ENCODE measurements around the gene COX17. TPM values are rescaled to one million over a fixed set of nuclear protein-coding genes. Genes with fewer than 3 reads are reported as not detected.
A peak's percentile ranks its signal among the peaks of the same experiment; 100 is the strongest.

Gene COX17
- total and polyA plus RNA-seq, 2 donors: 20.6 to 86.6 TPM

- 68% methylated on average over 8 of the region's 8 CpGs for whole genome bisulfite sequencing
- DNase-seq (ENCODE audit: extremely low spot score): no peak
- H3K4me3 ChIP-seq (ENCODE audit: low read depth, low read length): no peak overlapping the region
Observed at GRCh38 chr3:119630128-119630879, 46.9 kb downstream of the COX17 start.

GRCh38 chr3:119628816-119629445 lies 48.3 kb downstream of the COX17 start:
- no peak overlapping the region for H3K27ac ChIP-seq (ENCODE audit: low read depth)
- no peaks in the 10 kb centered on the region for H3K4me1 ChIP-seq (ENCODE audit: insufficient read depth)
- no peak for DNase-seq (ENCODE audit: extremely low spot score)
- no peak overlapping the region for H3K4me3 ChIP-seq (ENCODE audit: low read depth, low read length)
- no peaks in the 10 kb centered on the region for H3K36me3 ChIP-seq (ENCODE audit: insufficient read depth)
- WGBS: 53% methylated on average over 1 of the region's 1 CpG

More at GRCh38 chr3:119630128-119630879, 46.9 kb downstream of the COX17 start:
- H3K36me3 ChIP-seq (ENCODE audit: insufficient read depth): no peaks in the 10 kb centered on the region
- H3K27ac ChIP-seq (ENCODE audit: low read depth): peak overlapping the region; percentile 0
- no peaks in the 10 kb centered on the region for H3K4me1 ChIP-seq (ENCODE audit: insufficient read depth)

DNA sequence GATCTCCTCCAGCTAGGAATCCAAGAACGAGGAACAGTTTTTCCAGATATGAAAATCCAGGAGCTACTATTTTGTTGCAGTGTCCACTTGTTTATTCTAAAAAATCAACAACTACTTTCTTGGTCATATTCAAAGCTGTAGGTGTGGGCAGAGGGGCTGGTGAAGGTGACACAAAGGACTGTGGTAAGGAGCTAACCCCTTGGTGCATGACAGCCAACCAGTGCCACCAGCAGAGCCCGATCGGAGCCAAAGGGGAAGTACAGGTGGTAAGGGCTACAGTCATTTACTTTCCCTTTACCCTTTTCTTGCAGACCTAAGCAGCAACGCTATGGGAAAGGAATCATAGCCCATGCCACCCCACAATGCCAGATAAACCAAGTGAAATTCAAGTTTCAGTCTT lies 48.8 kb downstream of the COX17 start:
- no peak for DNase-seq (ENCODE audit: extremely low spot score)
- 84% methylated on average over 4 of the region's 4 CpGs for WGBS
- no peak overlapping the region for H3K4me3 ChIP-seq (ENCODE audit: low read depth, low read length)
- H3K36me3 ChIP-seq (ENCODE audit: insufficient read depth): no peaks in the 10 kb centered on the region
- no peaks in the 10 kb centered on the region for H3K4me1 ChIP-seq (ENCODE audit: insufficient read depth)
- H3K27ac ChIP-seq (ENCODE audit: low read depth): no peak overlapping the region

DNA sequence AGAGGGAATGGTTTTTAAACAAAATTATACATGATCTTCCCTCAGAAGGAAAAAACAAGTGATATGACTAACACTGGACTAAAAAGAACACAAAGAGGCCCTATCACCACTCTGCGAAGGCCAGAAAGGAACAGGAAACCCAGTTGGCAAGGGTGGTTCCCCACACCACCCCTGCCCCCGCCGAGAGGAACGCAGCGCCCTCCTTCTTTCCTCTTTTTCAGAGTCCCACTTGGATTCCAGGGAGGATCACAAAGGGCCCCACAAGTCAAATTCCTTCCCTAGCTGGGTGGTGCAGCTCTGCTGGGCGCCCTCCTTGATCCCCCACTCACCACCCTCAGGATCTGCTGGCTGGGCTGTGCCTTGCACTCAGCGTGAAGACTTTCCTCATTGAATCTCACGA lies 49.7 kb downstream of the COX17 start:
- no peak for DNase-seq (ENCODE audit: extremely low spot score)
- 74% methylated on average over 8 of the region's 8 CpGs for WGBS
- H3K4me1 ChIP-seq (ENCODE audit: insufficient read depth): no peaks in the 10 kb centered on the region
- H3K27ac ChIP-seq (ENCODE audit: low read depth): no peak overlapping the region
- no peak overlapping the region for H3K4me3 ChIP-seq (ENCODE audit: low read depth, low read length)
- H3K36me3 ChIP-seq (ENCODE audit: insufficient read depth): no peaks in the 10 kb centered on the region

GRCh38 chr3:119626196-119626595 lies 51.0 kb downstream of the COX17 start:
- DNase-seq (ENCODE audit: extremely low spot score): no peak
- H3K36me3 ChIP-seq (ENCODE audit: insufficient read depth): no peaks in the 10 kb centered on the region
- H3K4me3 ChIP-seq (ENCODE audit: low read depth, low read length): no peak overlapping the region
- no peaks in the 10 kb centered on the region for H3K4me1 ChIP-seq (ENCODE audit: insufficient read depth)
- no peak overlapping the region for H3K27ac ChIP-seq (ENCODE audit: low read depth)
- 100% methylated on average over 1 of the region's 1 CpG for WGBS

GRCh38 chr3:119625451-119626153 lies 51.6 kb downstream of the COX17 start:
- H3K36me3 ChIP-seq (ENCODE audit: insufficient read depth): no peaks in the 10 kb centered on the region
- WGBS: 73% methylated on average over 8 of the region's 8 CpGs
- H3K4me1 ChIP-seq (ENCODE audit: insufficient read depth): no peaks in the 10 kb centered on the region
- H3K4me3 ChIP-seq (ENCODE audit: low read depth, low read length): no peak overlapping the region
- no peak overlapping the region for H3K27ac ChIP-seq (ENCODE audit: low read depth)
- no peak for DNase-seq (ENCODE audit: extremely low spot score)

- H3K36me3 ChIP-seq (ENCODE audit: insufficient read depth): no peaks in the 10 kb centered on the region
- no peaks in the 10 kb centered on the region for H3K4me1 ChIP-seq (ENCODE audit: insufficient read depth)
- 84% methylated on average over 9 of the region's 9 CpGs for WGBS
- no peak overlapping the region for H3K27ac ChIP-seq (ENCODE audit: low read depth)
- no peak for DNase-seq (ENCODE audit: extremely low spot score)
- H3K4me3 ChIP-seq (ENCODE audit: low read depth, low read length): no peak overlapping the region
Observed at GRCh38 chr3:119624002-119624720, 53.0 kb downstream of the COX17 start.

- Histone ChIP-seq H3K4me1 (ENCODE audit: insufficient read depth) (no peaks in the 10 kb centered on the region), H3K27ac (ENCODE audit: low read depth) (no peak overlapping the region), H3K4me3 (ENCODE audit: low read depth, low read length) (no peak overlapping the region), H3K36me3 (ENCODE audit: insufficient read depth) (no peaks in the 10 kb centered on the region)
- DNase-seq (ENCODE audit: extremely low spot score): no peak
- 88% methylated on average over 5 of the region's 5 CpGs for WGBS
Observed at GRCh38 chr3:119620899-119621298, 56.3 kb downstream of the COX17 start.

Other genes starting within 250 kb of the COX17 start
- gene TMEM39A, start 213.8 kb downstream of the COX17 start, total RNA-seq: 85.2 TPM
- gene TMEM39A, start 213.8 kb downstream of the COX17 start, polyA plus RNA-seq: 14.7 TPM
- 21.5 TPM for gene POGLUT1, start 208.4 kb downstream of the COX17 start, total RNA-seq
- 9.5 TPM for gene POGLUT1, start 208.4 kb downstream of the COX17 start, polyA plus RNA-seq
- gene TIMMDC1, start 178.9 kb downstream of the COX17 start, total RNA-seq: 49.1 TPM
- 98.1 TPM for gene TIMMDC1, start 178.9 kb downstream of the COX17 start, polyA plus RNA-seq
- 0.26 TPM for gene CD80, start 117.8 kb downstream of the COX17 start, total RNA-seq
- gene CD80, start 117.8 kb downstream of the COX17 start, polyA plus RNA-seq: 0.08 TPM
- gene ADPRH, start 97.9 kb downstream of the COX17 start, total RNA-seq: 3.0 TPM
- gene ADPRH, start 97.9 kb downstream of the COX17 start, polyA plus RNA-seq: 13.0 TPM
- gene PLA1A, start 79.5 kb downstream of the COX17 start, total RNA-seq: 0.42 TPM
- 1.2 TPM for gene PLA1A, start 79.5 kb downstream of the COX17 start, polyA plus RNA-seq
- 11.5 TPM for gene POPDC2, start 16.8 kb downstream of the COX17 start, total RNA-seq
- gene POPDC2, start 16.8 kb downstream of the COX17 start, polyA plus RNA-seq: 65.7 TPM
- 2.6 TPM for gene CFAP91, start 25.6 kb upstream of the COX17 start, total RNA-seq
- gene CFAP91, start 25.6 kb upstream of the COX17 start, polyA plus RNA-seq: 1.4 TPM
- gene NR1I2, start 104.7 kb upstream of the COX17 start, total RNA-seq: 0.11 TPM
- gene NR1I2, start 104.7 kb upstream of the COX17 start, polyA plus RNA-seq: 0.11 TPM

All from urinary bladder (tissue), 4 donors.